ENCODE results near the gene CYREN. TPM values are rescaled to one million over a fixed set of nuclear protein-coding genes. Genes with fewer than 3 reads are reported as not detected.

Gene CYREN
- total and polyA plus RNA-seq, 7 experiments from 2014 or later, result 25.6 to 67.9 (median 49.5) TPM

DNA sequence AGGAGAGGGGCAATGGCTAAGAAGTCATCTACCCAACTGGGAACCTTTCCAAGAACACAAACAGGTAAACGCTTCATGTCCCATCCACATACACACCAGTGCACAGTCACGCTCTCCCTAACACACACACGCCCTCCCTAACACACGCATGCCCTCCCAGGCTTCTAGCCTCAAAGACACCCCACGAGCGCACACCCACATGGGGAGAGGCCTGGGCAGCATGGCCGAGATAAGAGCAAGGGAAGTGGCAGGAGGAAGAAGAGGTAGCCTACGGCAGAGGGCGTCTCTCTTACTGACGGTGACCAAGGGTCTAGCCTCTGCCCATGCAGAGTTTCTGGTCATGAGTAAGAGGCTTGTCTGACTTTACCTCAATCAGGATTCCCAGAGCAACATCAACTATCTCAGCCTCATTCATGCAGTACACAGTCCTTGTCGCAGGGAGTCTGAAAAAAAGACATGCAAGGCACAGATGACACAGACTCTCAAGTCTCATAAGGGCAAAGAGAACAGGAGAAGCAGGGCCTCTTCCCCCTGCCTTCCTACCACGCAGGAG is 3.1 kb downstream of the CYREN start:
- Histone ChIP-seq H3K27me3 (ENCODE audit: control insufficient read depth in 2 of 2, insufficient read depth in 2 of 2, low read length in 2 of 2) (no peaks in the 10 kb centered on the region), H3K27ac (ENCODE audit: low read depth, low read length) (peak overlapping the region; percentile 55), H3K36me3 (ENCODE audit: control insufficient read depth in 2 of 3, insufficient read depth in 3 of 3, low read length in 3 of 3) (peaks cover 0 to 48% (median 10%) of the 10 kb centered on the region in 3 experiments), H3K4me3 (ENCODE audit: low read length) (no peak overlapping the region), H3K4me1 (ENCODE audit: control insufficient read depth in 2 of 2, insufficient read depth in 2 of 2, low read length in 2 of 2) (peaks cover 16 to 29% of the 10 kb centered on the region in 2 donors), H3K9me3 (ENCODE audit: control insufficient read depth in 2 of 3, low read length in 3 of 3) (peaks cover 0 to under 1% (median 0%) of the 10 kb centered on the region in 3 experiments)
- Mint-ChIP-seq H3K36me3 (peaks cover 3 to 53% (median 37%) of the 10 kb centered on the region in 5 donors), H3K4me1 (peaks cover 32 to 71% (median 49%) of the 10 kb centered on the region in 7 donors), H3K27ac (peak overlapping the region; percentile 90 to 98 (median 94)), H3K4me3 (peak overlapping the region; percentile 1 to 91 (median 50)), H3K27me3 (no peaks in the 10 kb centered on the region), H3K9me3 (peaks cover 0 to 6% (median 2%) of the 10 kb centered on the region in 11 donors)
- ChIA-PET CTCF (no interaction called here), POLR2A (interaction anchor here (0.5 to 12.9 kb wide), 4 partner anchors 10 to 498 kb away, joined by 3 to 183 read pairs (median 28); partner anchors contain the start of genes AGBL3 and TMEM140)
- no peak for DNase-seq
- peak; percentile 13 for ATAC-seq
- intact Hi-C loops (cut with micrococcal nuclease), result no loop called here

GRCh38 chr7:135166338-135166990 is 4.0 kb downstream of the CYREN start:
- Mint-ChIP-seq H3K4me1 (peaks cover 26 to 70% (median 50%) of the 10 kb centered on the region in 7 donors), H3K27ac (peak overlapping the region; percentile 68 to 98 (median 94)), H3K9me3 (peaks cover 0 to 13% (median 6%) of the 10 kb centered on the region in 11 donors), H3K36me3 (peaks cover 8 to 62% (median 47%) of the 10 kb centered on the region in 5 donors), H3K27me3 (no peaks in the 10 kb centered on the region), H3K4me3 (peak overlapping the region in 4 of 10 donors; percentile 1 to 91 (median 48))
- peaks cover 0 to 10% (median 0%) of the 10 kb centered on the region in 3 experiments for H3K9me3 ChIP-seq (ENCODE audit: control insufficient read depth in 2 of 3, low read length in 3 of 3)
- intact Hi-C loops (cut with micrococcal nuclease), result no loop called here
- peaks cover 0 to 57% (median 10%) of the 10 kb centered on the region in 3 experiments for H3K36me3 ChIP-seq (ENCODE audit: control insufficient read depth in 2 of 3, insufficient read depth in 3 of 3, low read length in 3 of 3)
- DNase-seq (no peak), ATAC-seq (no peak)
- H3K27ac ChIP-seq (ENCODE audit: low read depth, low read length), result no peak overlapping the region
- no peaks in the 10 kb centered on the region for H3K27me3 ChIP-seq (ENCODE audit: control insufficient read depth in 2 of 2, insufficient read depth in 2 of 2, low read length in 2 of 2)
- peaks cover 16 to 29% of the 10 kb centered on the region in 2 donors for H3K4me1 ChIP-seq (ENCODE audit: control insufficient read depth in 2 of 2, insufficient read depth in 2 of 2, low read length in 2 of 2)
- no peak overlapping the region for H3K4me3 ChIP-seq (ENCODE audit: low read length)
- ChIA-PET CTCF (no interaction called here), POLR2A (interaction anchor here (0.6 to 12.9 kb wide), 3 partner anchors 9 to 209 kb away, joined by 3 to 183 read pairs (median 9); partner anchors contain the start of gene TMEM140)

GRCh38 chr7:135165862-135166261 is 4.6 kb downstream of the CYREN start:
- H3K36me3 Mint-ChIP-seq, result peaks cover 13 to 68% (median 53%) of the 10 kb centered on the region in 5 donors
- CTCF ChIA-PET, result no interaction called here

DNA sequence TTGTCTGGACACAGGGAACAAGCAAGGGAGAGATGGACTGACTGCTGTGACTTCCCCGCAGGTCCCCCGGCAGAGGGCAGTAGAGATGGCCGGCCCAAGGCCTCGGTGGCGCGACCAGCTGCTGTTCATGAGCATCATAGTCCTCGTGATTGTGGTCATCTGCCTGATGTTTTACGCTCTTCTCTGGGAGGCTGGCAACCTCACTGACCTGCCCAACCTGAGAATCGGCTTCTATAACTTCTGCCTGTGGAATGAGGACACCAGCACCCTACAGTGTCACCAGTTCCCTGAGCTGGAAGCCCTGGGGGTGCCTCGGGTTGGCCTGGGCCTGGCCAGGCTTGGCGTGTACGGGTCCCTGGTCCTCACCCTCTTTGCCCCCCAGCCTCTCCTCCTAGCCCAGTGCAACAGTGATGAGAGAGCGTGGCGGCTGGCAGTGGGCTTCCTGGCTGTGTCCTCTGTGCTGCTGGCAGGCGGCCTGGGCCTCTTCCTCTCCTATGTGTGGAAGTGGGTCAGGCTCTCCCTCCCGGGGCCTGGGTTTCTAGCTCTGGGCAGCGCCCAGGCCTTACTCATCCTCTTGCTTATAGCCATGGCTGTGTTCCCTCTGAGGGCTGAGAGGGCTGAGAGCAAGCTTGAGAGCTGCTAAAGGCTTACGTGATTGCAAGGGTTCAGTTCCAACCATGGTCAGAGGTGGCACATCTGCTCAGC is 6.0 kb downstream of the CYREN start:
- H3K4me1 ChIP-seq (ENCODE audit: control insufficient read depth in 2 of 2, insufficient read depth in 2 of 2, low read length in 2 of 2), result peaks cover 21 to 33% of the 10 kb centered on the region in 2 donors
- Mint-ChIP-seq H3K4me1 (peaks cover 39 to 76% (median 59%) of the 10 kb centered on the region in 7 donors), H3K27ac (peak overlapping the region in 8 of 9 donors; percentile 65 to 87 (median 78)), H3K4me3 (no peak overlapping the region), H3K36me3 (peaks cover 15 to 76% (median 65%) of the 10 kb centered on the region in 5 donors), H3K27me3 (no peaks in the 10 kb centered on the region), H3K9me3 (peaks cover 0 to 13% (median 6%) of the 10 kb centered on the region in 11 donors)
- ATAC-seq (no peak), DNase-seq (no peak)
- H3K27me3 ChIP-seq (ENCODE audit: control insufficient read depth in 2 of 2, insufficient read depth in 2 of 2, low read length in 2 of 2), result no peaks in the 10 kb centered on the region
- H3K4me3 ChIP-seq (ENCODE audit: low read length), result no peak overlapping the region
- no peak overlapping the region for H3K27ac ChIP-seq (ENCODE audit: low read depth, low read length)
- H3K9me3 ChIP-seq (ENCODE audit: control insufficient read depth in 2 of 3, low read length in 3 of 3), result peaks cover 0 to 10% (median 0%) of the 10 kb centered on the region in 3 experiments
- intact Hi-C loops (cut with micrococcal nuclease), result no loop called here
- CTCF ChIA-PET, result interaction anchor here (1.0 kb wide), 1 partner anchor 15 kb away, joined by 3 read pairs; no protein-coding TSS in a partner anchor
- POLR2A ChIA-PET, result interaction anchor here (12.9 kb wide), 1 partner anchor 16 kb away, joined by 183 read pairs; the partner anchor contains the start of gene TMEM140
- peaks cover 0 to 56% (median 10%) of the 10 kb centered on the region in 3 experiments for H3K36me3 ChIP-seq (ENCODE audit: control insufficient read depth in 2 of 3, insufficient read depth in 3 of 3, low read length in 3 of 3)

More at GRCh38 chr7:135165862-135166261, 4.6 kb downstream of the CYREN start:
- intact Hi-C loops (cut with micrococcal nuclease), result no loop called here
- H3K27me3 Mint-ChIP-seq, result no peaks in the 10 kb centered on the region
- ATAC-seq, result no peak
- H3K4me3 ChIP-seq (ENCODE audit: low read length), result no peak overlapping the region
- DNase-seq, result no peak
- POLR2A ChIA-PET, result interaction anchor here (1.1 to 12.9 kb wide), 2 partner anchors 8 to 18 kb away, joined by 3 to 183 read pairs; partner anchors contain the start of gene TMEM140
- peaks cover 0 to 10% (median 0%) of the 10 kb centered on the region in 3 experiments for H3K9me3 ChIP-seq (ENCODE audit: control insufficient read depth in 2 of 3, low read length in 3 of 3)
- H3K27ac Mint-ChIP-seq, result peak overlapping the region in 8 of 9 donors; percentile 32 to 98 (median 85)
- peaks cover 0 to 59% (median 10%) of the 10 kb centered on the region in 3 experiments for H3K36me3 ChIP-seq (ENCODE audit: control insufficient read depth in 2 of 3, insufficient read depth in 3 of 3, low read length in 3 of 3)
- peaks cover 12 to 29% of the 10 kb centered on the region in 2 donors for H3K4me1 ChIP-seq (ENCODE audit: control insufficient read depth in 2 of 2, insufficient read depth in 2 of 2, low read length in 2 of 2)
- peaks cover 30 to 71% (median 50%) of the 10 kb centered on the region in 7 donors for H3K4me1 Mint-ChIP-seq
- H3K9me3 Mint-ChIP-seq, result peaks cover 0 to 13% (median 6%) of the 10 kb centered on the region in 11 donors
- H3K27ac ChIP-seq (ENCODE audit: low read depth, low read length), result no peak overlapping the region
- H3K4me3 Mint-ChIP-seq, result no peak overlapping the region
- no peaks in the 10 kb centered on the region for H3K27me3 ChIP-seq (ENCODE audit: control insufficient read depth in 2 of 2, insufficient read depth in 2 of 2, low read length in 2 of 2)

DNA sequence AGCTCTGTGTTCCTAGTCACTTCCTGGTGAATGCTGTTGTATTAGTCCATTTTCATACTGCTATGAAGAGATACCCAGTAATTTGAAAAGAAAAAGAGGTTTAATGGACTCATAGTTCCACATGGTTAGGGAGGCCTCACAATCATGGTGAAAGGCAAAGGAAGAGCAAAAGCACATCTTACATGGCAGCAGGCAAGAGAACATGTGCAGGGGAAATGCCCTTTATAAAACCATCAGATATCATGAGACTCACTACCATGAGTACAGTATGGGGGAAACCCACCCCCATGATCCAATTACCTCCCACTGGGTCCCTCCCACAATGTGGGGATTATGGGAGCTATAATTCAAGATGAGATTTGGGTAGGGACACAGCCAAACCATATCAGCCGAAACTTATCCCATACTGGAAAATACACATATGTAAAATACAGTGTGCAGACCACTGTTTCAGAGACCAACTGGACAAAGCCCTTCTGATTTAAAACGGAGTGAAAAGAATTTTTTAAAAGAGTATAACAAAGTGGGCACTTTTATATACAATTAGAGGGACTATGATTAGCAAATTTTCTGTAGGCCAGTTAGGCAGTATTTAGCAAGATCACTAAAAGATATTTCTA is 8.0 kb downstream of the CYREN start:
- H3K4me1 ChIP-seq (ENCODE audit: control insufficient read depth in 2 of 2, insufficient read depth in 2 of 2, low read length in 2 of 2), result peaks cover 19 to 26% of the 10 kb centered on the region in 2 donors
- POLR2A ChIA-PET, result interaction anchor here (0.7 to 12.9 kb wide), 2 partner anchors 14 to 25 kb away, joined by 4 to 183 read pairs; partner anchors contain the start of gene TMEM140
- DNase-seq (no peak), ATAC-seq (no peak)
- H3K27ac ChIP-seq (ENCODE audit: low read depth, low read length), result no peak overlapping the region
- H3K27me3 Mint-ChIP-seq, result no peaks in the 10 kb centered on the region
- peaks cover 0 to 20% (median 6%) of the 10 kb centered on the region in 11 donors for H3K9me3 Mint-ChIP-seq
- peaks cover 0 to 51% (median 10%) of the 10 kb centered on the region in 3 experiments for H3K36me3 ChIP-seq (ENCODE audit: control insufficient read depth in 2 of 3, insufficient read depth in 3 of 3, low read length in 3 of 3)
- H3K27ac Mint-ChIP-seq, result peak overlapping the region in 8 of 9 donors; percentile 14 to 93 (median 58)
- H3K36me3 Mint-ChIP-seq, result peaks cover 21 to 78% (median 66%) of the 10 kb centered on the region in 5 donors
- intact Hi-C loops (cut with micrococcal nuclease), result no loop called here
- no peak overlapping the region for H3K4me3 Mint-ChIP-seq
- CTCF ChIA-PET, result no interaction called here
- no peak overlapping the region for H3K4me3 ChIP-seq (ENCODE audit: low read length)
- H3K4me1 Mint-ChIP-seq, result peaks cover 27 to 67% (median 54%) of the 10 kb centered on the region in 7 donors
- no peaks in the 10 kb centered on the region for H3K27me3 ChIP-seq (ENCODE audit: control insufficient read depth in 2 of 2, insufficient read depth in 2 of 2, low read length in 2 of 2)
- H3K9me3 ChIP-seq (ENCODE audit: control insufficient read depth in 2 of 3, low read length in 3 of 3), result peaks cover 0 to 10% (median 0%) of the 10 kb centered on the region in 3 experiments
